Panc1 (cell line): ENCODE data around the gene TRAF3IP3.

Source experiments
- POLR2AphosphoS5 ChIP-seq: IDR thresholded peaks from 2 replicates; pipeline ENCODE4 v1.6.1; 2012; ENCODE audit warnings: mild to moderate bottlenecking, low read depth, low read length, moderate library complexity
- SIN3A ChIP-seq: IDR thresholded peaks from 2 replicates; pipeline ENCODE4 v1.6.1; 2012; ENCODE audit warnings: low read depth, mild to moderate bottlenecking, low read length, moderate library complexity, borderline replicate concordance; ENCODE audit not compliant: insufficient read depth
- TCF7L2 ChIP-seq: IDR thresholded peaks from 2 replicates; pipeline ENCODE4 v1.6.1; 2011; ENCODE audit warnings: mild to moderate bottlenecking, low read depth, low read length, inconsistent platforms
- TF ChIP-seq, protein P1 (sequence below): fragments of 450-650 bp; IDR thresholded peaks from 2 replicates; pipeline ENCODE4 v1.5.1; 2017; ENCODE audit warnings: mild to moderate bottlenecking
- TF ChIP-seq, protein P2 (sequence below), 2 experiments: IDR thresholded peaks; 2 replicates each; pipeline ENCODE4 v1.6.1; 2011 to 2012; ENCODE audit warnings: low read depth in 2 of 2, control low read depth in 1 of 2, low read length in 1 of 2, mild to moderate bottlenecking in 1 of 2, moderate library complexity in 1 of 2; ENCODE audit not compliant: insufficient read depth in 1 of 2

DNA sequence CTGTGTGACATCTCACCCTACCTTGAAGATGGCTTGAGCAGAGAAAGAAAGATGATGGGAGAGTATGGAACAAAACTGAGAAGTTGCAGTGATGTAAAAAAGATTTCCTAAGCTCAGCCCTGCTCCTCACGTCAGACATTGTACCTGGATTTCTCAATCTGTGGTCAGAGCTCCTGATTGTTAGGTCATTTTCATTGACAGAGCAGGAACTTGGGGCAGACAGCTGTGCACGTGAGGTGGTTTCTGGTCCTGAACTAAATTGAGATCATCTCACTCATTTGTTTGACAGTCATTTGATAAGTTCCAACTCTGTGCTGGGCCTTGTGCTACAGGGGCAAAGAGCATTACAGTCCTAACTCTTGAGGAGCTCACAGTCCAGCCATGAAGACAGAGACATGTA lies 10.2 kb downstream of the TRAF3IP3 start:
- TF ChIP-seq, protein P1, sequence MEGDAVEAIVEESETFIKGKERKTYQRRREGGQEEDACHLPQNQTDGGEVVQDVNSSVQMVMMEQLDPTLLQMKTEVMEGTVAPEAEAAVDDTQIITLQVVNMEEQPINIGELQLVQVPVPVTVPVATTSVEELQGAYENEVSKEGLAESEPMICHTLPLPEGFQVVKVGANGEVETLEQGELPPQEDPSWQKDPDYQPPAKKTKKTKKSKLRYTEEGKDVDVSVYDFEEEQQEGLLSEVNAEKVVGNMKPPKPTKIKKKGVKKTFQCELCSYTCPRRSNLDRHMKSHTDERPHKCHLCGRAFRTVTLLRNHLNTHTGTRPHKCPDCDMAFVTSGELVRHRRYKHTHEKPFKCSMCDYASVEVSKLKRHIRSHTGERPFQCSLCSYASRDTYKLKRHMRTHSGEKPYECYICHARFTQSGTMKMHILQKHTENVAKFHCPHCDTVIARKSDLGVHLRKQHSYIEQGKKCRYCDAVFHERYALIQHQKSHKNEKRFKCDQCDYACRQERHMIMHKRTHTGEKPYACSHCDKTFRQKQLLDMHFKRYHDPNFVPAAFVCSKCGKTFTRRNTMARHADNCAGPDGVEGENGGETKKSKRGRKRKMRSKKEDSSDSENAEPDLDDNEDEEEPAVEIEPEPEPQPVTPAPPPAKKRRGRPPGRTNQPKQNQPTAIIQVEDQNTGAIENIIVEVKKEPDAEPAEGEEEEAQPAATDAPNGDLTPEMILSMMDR = no peak
- TF ChIP-seq, protein P2, sequence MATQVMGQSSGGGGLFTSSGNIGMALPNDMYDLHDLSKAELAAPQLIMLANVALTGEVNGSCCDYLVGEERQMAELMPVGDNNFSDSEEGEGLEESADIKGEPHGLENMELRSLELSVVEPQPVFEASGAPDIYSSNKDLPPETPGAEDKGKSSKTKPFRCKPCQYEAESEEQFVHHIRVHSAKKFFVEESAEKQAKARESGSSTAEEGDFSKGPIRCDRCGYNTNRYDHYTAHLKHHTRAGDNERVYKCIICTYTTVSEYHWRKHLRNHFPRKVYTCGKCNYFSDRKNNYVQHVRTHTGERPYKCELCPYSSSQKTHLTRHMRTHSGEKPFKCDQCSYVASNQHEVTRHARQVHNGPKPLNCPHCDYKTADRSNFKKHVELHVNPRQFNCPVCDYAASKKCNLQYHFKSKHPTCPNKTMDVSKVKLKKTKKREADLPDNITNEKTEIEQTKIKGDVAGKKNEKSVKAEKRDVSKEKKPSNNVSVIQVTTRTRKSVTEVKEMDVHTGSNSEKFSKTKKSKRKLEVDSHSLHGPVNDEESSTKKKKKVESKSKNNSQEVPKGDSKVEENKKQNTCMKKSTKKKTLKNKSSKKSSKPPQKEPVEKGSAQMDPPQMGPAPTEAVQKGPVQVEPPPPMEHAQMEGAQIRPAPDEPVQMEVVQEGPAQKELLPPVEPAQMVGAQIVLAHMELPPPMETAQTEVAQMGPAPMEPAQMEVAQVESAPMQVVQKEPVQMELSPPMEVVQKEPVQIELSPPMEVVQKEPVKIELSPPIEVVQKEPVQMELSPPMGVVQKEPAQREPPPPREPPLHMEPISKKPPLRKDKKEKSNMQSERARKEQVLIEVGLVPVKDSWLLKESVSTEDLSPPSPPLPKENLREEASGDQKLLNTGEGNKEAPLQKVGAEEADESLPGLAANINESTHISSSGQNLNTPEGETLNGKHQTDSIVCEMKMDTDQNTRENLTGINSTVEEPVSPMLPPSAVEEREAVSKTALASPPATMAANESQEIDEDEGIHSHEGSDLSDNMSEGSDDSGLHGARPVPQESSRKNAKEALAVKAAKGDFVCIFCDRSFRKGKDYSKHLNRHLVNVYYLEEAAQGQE (IDR thresholded peaks at IDR 0.05; ENCODE audit: insufficient read depth in 1 of 2, low read depth in 2 of 2, low read length in 1 of 2) = no peak
- TF ChIP-seq TCF7L2 (no peak), POLR2AphosphoS5 (no peak), SIN3A (no peak)
